CD4-positive, alpha-beta T cell (primary cell): ENCODE data around the gene C16orf95. TPM values are rescaled to one million over a fixed set of nuclear protein-coding genes. Genes with fewer than 3 reads are reported as not detected.

ENCODE experiments used
- ATAC-seq: fragments of 200-7000 bp; cut with Tn5 transposase; one replicate; pipeline ENCODE4 v1.10.0; 2022; ENCODE audit warnings: mild to moderate bottlenecking; ENCODE audit not compliant: poor library complexity
- CTCF ChIA-PET: fragments of 350-600 bp; sonication (Branson Sonifier 250); formaldehyde crosslinking; loops from one replicate; lab custom pipeline; 2021; ENCODE audit warnings: antibody characterized with exemption, inconsistent platforms; lab: Charles Lee
- POLR2A ChIA-PET: fragments of 350-600 bp; sonication (Branson Sonifier 250); formaldehyde crosslinking; loops from one replicate; lab custom pipeline; 2021; ENCODE audit warnings: antibody characterized with exemption, inconsistent platforms; lab: Charles Lee
- DNase-seq, 14 experiments: peaks; one replicate each; pipeline ENCODE4 v3.0.0-alpha.2; 2013 to 2020; ENCODE audit warnings: mixed read lengths in 2 of 14
- H3K27ac ChIP-seq, 2 donors: one replicate each; pipeline versions ENCODE4 v1.5.1 to v1.7.0; 2013; ENCODE audit warnings: low read length in 2 of 2, low read depth in 1 of 2, mild to moderate bottlenecking in 1 of 2
- H3K27me3 ChIP-seq, 2 experiments: 1 replicate in 1 of 2; 2 replicates in 1 of 2; pipeline versions ENCODE4 v1.6.1 to v1.7.0; 2013; ENCODE audit warnings: low read length in 2 of 2, control low read depth in 1 of 2, mild to moderate bottlenecking in 1 of 2, moderate library complexity in 1 of 2; ENCODE audit not compliant: insufficient read depth in 2 of 2, control insufficient read depth in 1 of 2
- H3K36me3 ChIP-seq: one replicate; pipeline ENCODE4 v1.6.1; 2013; ENCODE audit warnings: low read length, control low read depth; ENCODE audit not compliant: insufficient read depth
- H3K4me1 ChIP-seq: one replicate; pipeline ENCODE4 v1.6.1; 2013; ENCODE audit warnings: low read length, control low read depth; ENCODE audit not compliant: insufficient read depth
- H3K4me3 ChIP-seq: one replicate; pipeline ENCODE4 v1.5.1; 2013; ENCODE audit warnings: mild to moderate bottlenecking, low read length, moderate library complexity
- H3K9me3 ChIP-seq, 2 experiments: 1 replicate in 1 of 2; 2 replicates in 1 of 2; pipeline versions ENCODE4 v1.6.1 to v1.7.0; 2013; ENCODE audit warnings: low read length in 2 of 2, mild to moderate bottlenecking in 2 of 2, control low read depth in 1 of 2, moderate library complexity in 1 of 2; ENCODE audit not compliant: control insufficient read depth in 1 of 2, insufficient read depth in 1 of 2
- H3K27ac Mint-ChIP-seq: one replicate; pipeline ENCODE4 v1.8.0; 2020; ENCODE audit warnings: mixed read lengths
- H3K27me3 Mint-ChIP-seq: one replicate; pipeline ENCODE4 v1.8.0; 2021; ENCODE audit warnings: mixed read lengths
- H3K36me3 Mint-ChIP-seq: one replicate; pipeline ENCODE4 v1.8.0; 2021; ENCODE audit warnings: low read depth, mixed read lengths
- H3K4me1 Mint-ChIP-seq: one replicate; pipeline ENCODE4 v1.8.0; 2021; ENCODE audit warnings: low read depth, mixed read lengths
- H3K4me3 Mint-ChIP-seq: one replicate; pipeline ENCODE4 v1.8.0; 2020; ENCODE audit warnings: mild to moderate bottlenecking, mixed read lengths
- H3K9me3 Mint-ChIP-seq: one replicate; pipeline ENCODE4 v1.8.0; 2020; ENCODE audit warnings: mixed read lengths
- intact Hi-C, 2 experiments: fragments of 100-400 bp; cut with DNase I in 1 of 2; cut with micrococcal nuclease in 1 of 2; formaldehyde crosslinking; loops; one replicate each; pipeline versions ENCODE4 v1.15.1 to v1.9.0; 2023 to 2025; cut with DNase I, micrococcal nuclease
- total RNA-seq, 174 experiments: library from RNA in 2 of 174; stranded (reverse) in 2 of 174; gene quantifications; one replicate each; pipeline ENCODE4 v1.2.3 and lab custom pipeline; 2021 to 2026
- TF ChIP-seq, protein P1 (sequence below): fragments of 200-600 bp; IDR thresholded peaks from one replicate; pipeline ENCODE4 v1.8.0; 2022; ENCODE audit warnings: antibody characterized with exemption, mild to moderate bottlenecking

Gene C16orf95
- total RNA-seq, 2 experiments from 2014 or later: 0.74 to 1.2 TPM

DNA sequence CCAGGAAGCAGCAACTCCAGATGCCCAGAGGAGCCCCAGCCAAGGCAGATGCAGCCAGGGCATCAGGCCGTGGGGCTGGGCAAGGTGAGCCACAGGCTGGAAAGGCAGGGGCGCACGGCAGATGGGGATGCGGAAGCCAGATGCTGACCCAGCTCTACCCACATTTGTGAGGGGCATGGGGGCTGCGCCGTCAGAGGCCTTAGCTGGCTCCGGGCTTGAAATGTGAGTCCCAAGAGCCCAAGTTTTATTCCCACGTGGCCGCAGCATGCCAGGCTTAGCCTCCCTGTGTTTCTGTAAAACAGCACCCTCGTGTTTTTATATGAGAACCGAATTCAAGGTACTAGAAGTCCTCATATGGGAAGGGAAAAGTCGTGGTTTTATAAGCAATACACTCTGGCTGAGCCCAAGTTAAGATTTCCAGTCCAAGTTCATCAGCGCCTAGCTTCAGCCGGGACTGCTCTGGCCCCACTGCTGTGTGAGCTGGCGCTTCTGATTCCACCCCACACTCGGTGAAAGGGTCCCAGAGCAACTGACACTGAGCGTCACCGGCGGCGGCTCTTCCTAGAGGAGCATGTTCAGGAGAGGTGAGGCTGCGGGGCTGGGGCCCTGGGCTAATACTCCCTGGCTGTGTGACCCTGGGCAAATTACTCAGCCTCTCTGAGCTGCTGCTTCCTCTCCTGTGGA is 6.7 kb upstream of the C16orf95 start:
- H3K27me3 ChIP-seq: no peaks in the 10 kb centered on the region
- TF ChIP-seq, protein P1, sequence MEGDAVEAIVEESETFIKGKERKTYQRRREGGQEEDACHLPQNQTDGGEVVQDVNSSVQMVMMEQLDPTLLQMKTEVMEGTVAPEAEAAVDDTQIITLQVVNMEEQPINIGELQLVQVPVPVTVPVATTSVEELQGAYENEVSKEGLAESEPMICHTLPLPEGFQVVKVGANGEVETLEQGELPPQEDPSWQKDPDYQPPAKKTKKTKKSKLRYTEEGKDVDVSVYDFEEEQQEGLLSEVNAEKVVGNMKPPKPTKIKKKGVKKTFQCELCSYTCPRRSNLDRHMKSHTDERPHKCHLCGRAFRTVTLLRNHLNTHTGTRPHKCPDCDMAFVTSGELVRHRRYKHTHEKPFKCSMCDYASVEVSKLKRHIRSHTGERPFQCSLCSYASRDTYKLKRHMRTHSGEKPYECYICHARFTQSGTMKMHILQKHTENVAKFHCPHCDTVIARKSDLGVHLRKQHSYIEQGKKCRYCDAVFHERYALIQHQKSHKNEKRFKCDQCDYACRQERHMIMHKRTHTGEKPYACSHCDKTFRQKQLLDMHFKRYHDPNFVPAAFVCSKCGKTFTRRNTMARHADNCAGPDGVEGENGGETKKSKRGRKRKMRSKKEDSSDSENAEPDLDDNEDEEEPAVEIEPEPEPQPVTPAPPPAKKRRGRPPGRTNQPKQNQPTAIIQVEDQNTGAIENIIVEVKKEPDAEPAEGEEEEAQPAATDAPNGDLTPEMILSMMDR: no peak
- no peaks in the 10 kb centered on the region for H3K9me3 ChIP-seq
- no peaks in the 10 kb centered on the region for H3K27me3 Mint-ChIP-seq
- no peak overlapping the region for H3K27ac Mint-ChIP-seq
- DNase-seq: no peak
- H3K36me3 Mint-ChIP-seq: peaks cover 4% of the 10 kb centered on the region
- no peak overlapping the region for H3K4me3 Mint-ChIP-seq
- peaks cover 3% of the 10 kb centered on the region for H3K36me3 ChIP-seq
- CTCF ChIA-PET: interaction anchor here (0.8 to 1.4 kb wide), 2 partner anchors 8 to 312 kb away, joined by 3 read pairs; no protein-coding TSS in a partner anchor
- ATAC-seq: no peak
- no peak overlapping the region for H3K4me3 ChIP-seq
- intact Hi-C loops: loop anchor here (1.0 to 10.0 kb wide), 6 partner anchors 69 to 631 kb away; partner anchors contain the start of genes BANP (in 1 of the 2) and KLHDC4 (in 1 of the 2)
- H3K27ac ChIP-seq: no peak overlapping the region
- H3K4me1 Mint-ChIP-seq: peaks cover 2% of the 10 kb centered on the region
- peaks cover 6% of the 10 kb centered on the region for H3K4me1 ChIP-seq
- POLR2A ChIA-PET: interaction anchor here (1.4 kb wide), 1 partner anchor 59 kb away, joined by 5 read pairs; the partner anchor contains the start of gene FBXO31
- H3K9me3 Mint-ChIP-seq: no peaks in the 10 kb centered on the region

DNA sequence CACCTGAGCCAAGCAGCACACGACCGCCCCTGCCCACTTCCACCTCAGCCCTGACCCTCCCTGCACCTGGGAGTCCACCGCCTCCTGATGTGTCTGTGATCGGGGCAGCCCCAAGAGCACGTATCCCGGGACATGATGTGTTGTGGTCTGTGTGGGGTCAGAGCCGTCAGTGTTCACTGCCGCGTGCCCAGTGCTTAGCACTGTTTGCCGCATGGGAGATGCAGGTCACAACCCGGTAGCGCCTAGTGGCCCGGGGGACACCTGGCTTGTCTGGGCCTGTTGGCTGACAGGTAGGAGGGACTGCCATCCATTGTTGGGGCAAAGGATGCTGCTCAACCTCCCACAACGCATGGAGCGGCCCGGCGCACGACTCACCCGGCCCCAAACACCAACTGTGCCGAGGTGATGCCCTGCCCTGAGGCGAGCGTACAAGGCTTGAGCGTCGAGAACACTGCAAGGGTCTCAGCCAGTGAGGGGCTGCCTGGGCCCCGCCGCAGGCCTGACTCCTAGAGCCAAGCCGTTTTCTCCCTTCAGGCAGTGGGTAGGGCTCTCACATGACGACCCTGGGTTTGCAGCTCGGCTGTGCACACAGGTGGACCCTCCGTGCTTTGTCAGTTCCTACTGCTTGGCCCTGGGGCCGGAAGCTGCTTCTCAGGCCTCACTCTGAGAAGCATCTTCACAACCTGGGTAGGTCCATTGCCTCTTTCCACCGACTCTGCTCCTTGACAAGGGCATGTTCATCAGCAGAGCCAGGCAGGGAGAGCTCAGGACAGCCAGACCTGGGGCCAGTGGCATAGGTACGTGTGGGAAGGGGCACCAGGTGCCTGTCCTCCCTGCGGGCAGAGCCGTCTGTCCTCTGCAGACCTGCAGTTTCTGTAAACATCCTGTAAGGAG is 5.9 kb upstream of the C16orf95 start:
- Mint-ChIP-seq H3K4me3 (no peak overlapping the region), H3K27me3 (no peaks in the 10 kb centered on the region), H3K27ac (no peak overlapping the region), H3K36me3 (peaks cover under 1% of the 10 kb centered on the region), H3K9me3 (no peaks in the 10 kb centered on the region), H3K4me1 (peaks cover 9% of the 10 kb centered on the region)
- POLR2A ChIA-PET: interaction anchor here (1.4 kb wide), 1 partner anchor 60 kb away, joined by 5 read pairs; the partner anchor contains the start of gene FBXO31
- Histone ChIP-seq H3K36me3 (peaks cover 2% of the 10 kb centered on the region), H3K9me3 (no peaks in the 10 kb centered on the region), H3K4me3 (no peak overlapping the region), H3K27ac (no peak overlapping the region), H3K4me1 (peaks cover 11% of the 10 kb centered on the region), H3K27me3 (no peaks in the 10 kb centered on the region)
- TF ChIP-seq, protein P1: no peak
- DNase-seq: no peak
- CTCF ChIA-PET: interaction anchor here (0.8 kb wide), 1 partner anchor 313 kb away, joined by 3 read pairs; no protein-coding TSS in a partner anchor
- no peak for ATAC-seq
- intact Hi-C loops: loop anchor here in 1 of 2 experiments (5.0 to 10.0 kb wide), 3 partner anchors 314 to 632 kb away; partner anchors contain the start of genes BANP and KLHDC4

DNA sequence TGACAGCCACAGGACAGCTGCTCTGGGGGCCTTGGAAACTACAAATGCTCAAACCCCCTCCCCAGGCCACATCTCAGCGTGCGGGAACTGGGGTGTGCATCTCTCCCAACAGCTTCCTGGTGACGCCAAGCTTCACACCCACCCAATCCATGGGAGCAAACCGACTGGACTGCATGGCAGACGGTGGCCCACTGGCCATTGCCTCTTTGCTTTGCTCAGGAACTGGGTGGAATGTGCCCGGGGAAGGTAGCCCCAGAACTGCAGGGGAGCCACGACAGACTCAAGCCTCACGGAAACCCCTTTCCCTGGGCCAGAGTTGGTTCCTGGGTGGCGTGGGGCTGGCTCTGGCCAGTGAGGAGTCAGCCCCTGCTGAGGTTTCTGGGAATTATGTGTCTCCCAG is 5.2 kb upstream of the C16orf95 start:
- no peak for DNase-seq
- POLR2A ChIA-PET: no interaction called here
- H3K4me3 ChIP-seq: no peak overlapping the region

More for the DNA sequence above, 5.2 kb upstream of the C16orf95 start:
- H3K4me3 Mint-ChIP-seq: no peak overlapping the region
- peaks cover 17% of the 10 kb centered on the region for H3K4me1 Mint-ChIP-seq
- TF ChIP-seq, protein P1: no peak
- CTCF ChIA-PET: no interaction called here
- no peaks in the 10 kb centered on the region for H3K27me3 Mint-ChIP-seq
- H3K27me3 ChIP-seq: no peaks in the 10 kb centered on the region
- no peak overlapping the region for H3K27ac Mint-ChIP-seq
- H3K36me3 Mint-ChIP-seq: peaks cover 8% of the 10 kb centered on the region
- H3K4me1 ChIP-seq: peaks cover 16% of the 10 kb centered on the region
- H3K36me3 ChIP-seq: no peaks in the 10 kb centered on the region
- H3K9me3 ChIP-seq: no peaks in the 10 kb centered on the region
- ATAC-seq: no peak
- H3K27ac ChIP-seq: no peak overlapping the region
- H3K9me3 Mint-ChIP-seq: no peaks in the 10 kb centered on the region
- intact Hi-C loops: loop anchor here in 1 of 2 experiments (5.0 to 10.0 kb wide), 3 partner anchors 315 to 632 kb away; partner anchors contain the start of genes BANP and KLHDC4
